Measurements from ENCODE around the gene STARD3NL. TPM values are rescaled to one million over a fixed set of nuclear protein-coding genes. Genes with fewer than 3 reads are reported as not detected.

Gene STARD3NL
- total RNA-seq, 1 experiment from 2014 or later, result 66.4 TPM

GRCh38 chr7:38182450-38182849, 4.4 kb downstream of the STARD3NL start:
- H3K36me3 Mint-ChIP-seq (ENCODE audit: insufficient read depth, unreplicated experiment), result peaks cover 17% of the 10 kb centered on the region
- TF ChIP-seq, protein P1, sequence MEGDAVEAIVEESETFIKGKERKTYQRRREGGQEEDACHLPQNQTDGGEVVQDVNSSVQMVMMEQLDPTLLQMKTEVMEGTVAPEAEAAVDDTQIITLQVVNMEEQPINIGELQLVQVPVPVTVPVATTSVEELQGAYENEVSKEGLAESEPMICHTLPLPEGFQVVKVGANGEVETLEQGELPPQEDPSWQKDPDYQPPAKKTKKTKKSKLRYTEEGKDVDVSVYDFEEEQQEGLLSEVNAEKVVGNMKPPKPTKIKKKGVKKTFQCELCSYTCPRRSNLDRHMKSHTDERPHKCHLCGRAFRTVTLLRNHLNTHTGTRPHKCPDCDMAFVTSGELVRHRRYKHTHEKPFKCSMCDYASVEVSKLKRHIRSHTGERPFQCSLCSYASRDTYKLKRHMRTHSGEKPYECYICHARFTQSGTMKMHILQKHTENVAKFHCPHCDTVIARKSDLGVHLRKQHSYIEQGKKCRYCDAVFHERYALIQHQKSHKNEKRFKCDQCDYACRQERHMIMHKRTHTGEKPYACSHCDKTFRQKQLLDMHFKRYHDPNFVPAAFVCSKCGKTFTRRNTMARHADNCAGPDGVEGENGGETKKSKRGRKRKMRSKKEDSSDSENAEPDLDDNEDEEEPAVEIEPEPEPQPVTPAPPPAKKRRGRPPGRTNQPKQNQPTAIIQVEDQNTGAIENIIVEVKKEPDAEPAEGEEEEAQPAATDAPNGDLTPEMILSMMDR (IDR thresholded peaks at IDR 0.05; ENCODE audit: unreplicated experiment), result no peak
- BruUV-seq (replicated peaks), result no TSS peak
- CTCF ChIA-PET, result no interaction called here
- no peak overlapping the region for H3K27ac Mint-ChIP-seq (ENCODE audit: unreplicated experiment)
- no peak overlapping the region for H3K4me3 Mint-ChIP-seq (ENCODE audit: low read depth, unreplicated experiment)
- H3K4me1 Mint-ChIP-seq (ENCODE audit: low read depth, unreplicated experiment), result peaks cover 28% of the 10 kb centered on the region
- no peaks in the 10 kb centered on the region for H3K9me3 Mint-ChIP-seq (ENCODE audit: low read depth, unreplicated experiment)
- no peak for DNase-seq
- H3K27me3 Mint-ChIP-seq (ENCODE audit: unreplicated experiment), result no peaks in the 10 kb centered on the region
- intact Hi-C loops (cut with micrococcal nuclease; ENCODE audit: unreplicated experiment), result no loop called here

DNA sequence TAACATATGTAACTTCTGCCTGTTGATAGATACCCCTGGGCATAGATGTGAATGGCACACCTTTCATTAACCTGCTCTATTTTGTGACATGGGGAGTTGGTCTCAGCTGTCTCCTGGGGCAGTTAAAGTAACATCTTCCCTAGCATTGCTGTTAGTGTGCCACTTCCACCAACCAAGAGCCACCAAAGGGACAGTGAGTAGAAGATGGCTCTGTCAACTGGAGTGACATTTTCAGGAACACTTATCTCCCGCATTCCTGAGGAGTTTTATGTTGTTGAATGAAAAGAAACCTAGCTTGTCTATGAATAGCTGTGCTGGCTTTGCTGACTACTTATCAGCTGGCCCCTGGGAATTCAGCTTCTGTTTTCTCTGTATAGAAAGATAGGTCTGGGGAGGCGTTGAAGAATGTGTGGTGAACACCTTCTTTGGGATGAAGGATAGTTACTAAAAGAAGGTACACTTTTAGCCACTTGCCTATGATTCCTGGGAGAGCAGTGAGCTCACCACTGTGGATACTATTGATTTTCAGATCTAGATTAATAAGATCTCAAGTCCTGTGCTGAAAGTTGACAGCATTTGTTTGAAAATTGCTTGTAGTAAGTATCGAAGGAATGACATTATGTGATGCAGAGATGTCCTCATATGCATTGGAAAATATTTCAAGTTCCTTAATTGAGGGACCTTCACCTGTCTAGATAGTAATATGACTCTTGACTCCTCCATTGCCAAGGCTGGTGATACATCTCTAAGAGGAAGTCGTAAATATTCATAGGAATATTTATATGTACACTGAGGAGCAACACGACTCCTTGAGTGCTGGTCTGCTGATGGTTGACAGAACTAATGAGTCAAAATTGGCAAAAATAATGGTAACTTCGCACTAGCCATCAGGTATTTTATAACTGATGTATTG, 7.6 kb downstream of the STARD3NL start:
- CTCF ChIA-PET, result no interaction called here
- intact Hi-C loops (cut with micrococcal nuclease; ENCODE audit: unreplicated experiment), result no loop called here
- DNase-seq, result no peak

DNA sequence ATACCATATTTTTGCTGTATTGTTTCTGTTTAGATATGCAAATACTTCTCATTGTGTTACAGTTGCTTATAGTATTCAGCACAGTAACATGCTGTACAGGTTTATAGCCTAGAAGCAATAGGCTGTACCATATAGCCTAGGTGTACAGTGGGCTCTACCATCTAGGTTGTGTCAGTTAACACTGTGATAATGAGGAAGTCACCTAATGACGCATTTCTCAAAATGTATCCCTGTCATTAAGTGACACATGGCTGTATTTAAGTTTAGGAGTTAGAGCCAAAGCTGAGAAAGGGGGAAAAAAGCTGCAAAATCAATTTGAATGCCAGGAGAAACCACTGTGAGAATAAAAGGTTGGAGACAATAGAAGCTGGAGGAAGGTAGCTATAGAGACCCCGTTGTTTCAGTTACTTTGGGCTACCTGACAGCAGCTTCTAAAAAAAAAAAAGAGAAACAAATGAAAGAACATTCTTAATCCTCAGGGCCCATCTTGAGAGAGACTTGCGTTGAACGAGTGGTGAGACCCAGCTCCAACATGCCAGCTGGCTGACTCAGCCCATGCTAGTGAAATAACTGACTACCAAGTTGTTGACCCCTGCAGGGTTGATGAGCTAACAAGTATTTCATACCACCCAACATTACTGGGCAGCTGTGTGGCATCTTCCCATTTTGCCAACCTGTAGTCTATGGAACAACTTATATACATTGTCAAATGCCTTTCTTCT, 8.7 kb downstream of the STARD3NL start:
- CTCF ChIA-PET, result interaction anchor here (1.3 kb wide), 1 partner anchor 10 kb away, joined by 6 read pairs; no protein-coding TSS in a partner anchor
- Mint-ChIP-seq H3K36me3 (ENCODE audit: insufficient read depth, unreplicated experiment) (no peaks in the 10 kb centered on the region), H3K4me3 (ENCODE audit: low read depth, unreplicated experiment) (no peak overlapping the region), H3K9me3 (ENCODE audit: low read depth, unreplicated experiment) (peaks cover 4% of the 10 kb centered on the region), H3K27ac (ENCODE audit: unreplicated experiment) (no peak overlapping the region), H3K27me3 (ENCODE audit: unreplicated experiment) (no peaks in the 10 kb centered on the region), H3K4me1 (ENCODE audit: low read depth, unreplicated experiment) (peaks cover 24% of the 10 kb centered on the region)
- BruUV-seq (replicated peaks), result no TSS peak
- TF ChIP-seq, protein P1 (IDR thresholded peaks at IDR 0.05; ENCODE audit: unreplicated experiment), result no peak
- DNase-seq, result no peak
- intact Hi-C loops (cut with micrococcal nuclease; ENCODE audit: unreplicated experiment), result no loop called here

More for the DNA sequence above, 7.6 kb downstream of the STARD3NL start:
- Mint-ChIP-seq H3K36me3 (ENCODE audit: insufficient read depth, unreplicated experiment) (no peaks in the 10 kb centered on the region), H3K4me3 (ENCODE audit: low read depth, unreplicated experiment) (no peak overlapping the region), H3K4me1 (ENCODE audit: low read depth, unreplicated experiment) (peaks cover 24% of the 10 kb centered on the region), H3K9me3 (ENCODE audit: low read depth, unreplicated experiment) (no peaks in the 10 kb centered on the region), H3K27me3 (ENCODE audit: unreplicated experiment) (no peaks in the 10 kb centered on the region), H3K27ac (ENCODE audit: unreplicated experiment) (no peak overlapping the region)
- TF ChIP-seq, protein P1 (IDR thresholded peaks at IDR 0.05; ENCODE audit: unreplicated experiment), result no peak
- BruUV-seq (replicated peaks), result no TSS peak

DNA sequence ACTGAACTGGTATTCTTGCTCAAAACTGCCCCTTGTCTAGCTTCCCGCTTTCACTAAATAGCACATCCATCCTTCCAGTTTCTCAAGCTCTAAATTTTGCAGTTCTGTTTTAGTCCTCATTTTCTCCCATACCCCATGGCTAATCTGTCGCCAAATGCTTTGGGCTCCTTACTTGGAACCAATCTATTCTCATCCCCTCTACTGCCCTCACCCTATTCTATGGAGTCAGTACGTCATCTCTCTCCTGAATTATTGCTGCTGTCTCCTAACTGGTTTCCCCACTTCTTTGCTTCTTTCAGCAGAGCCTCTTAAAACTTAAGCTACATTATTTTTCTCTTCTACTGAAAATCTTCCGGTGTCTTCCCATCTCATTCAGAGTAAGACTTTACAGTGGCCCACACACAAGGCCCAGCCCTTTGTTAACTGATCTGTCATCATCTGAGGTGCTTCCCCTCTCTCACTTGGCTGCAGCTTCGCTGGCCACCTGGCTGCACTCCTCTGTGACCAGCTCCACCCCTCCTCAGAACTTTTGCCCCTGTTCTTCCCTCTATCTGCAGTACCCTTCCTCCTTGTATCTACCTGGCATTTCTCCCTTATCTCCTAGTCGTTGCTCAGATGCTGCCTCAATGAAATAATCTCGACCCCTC, 9.9 kb downstream of the STARD3NL start:
- DNase-seq, result no peak
- Mint-ChIP-seq H3K27ac (ENCODE audit: unreplicated experiment) (no peak overlapping the region), H3K4me1 (ENCODE audit: low read depth, unreplicated experiment) (peaks cover 24% of the 10 kb centered on the region), H3K27me3 (ENCODE audit: unreplicated experiment) (no peaks in the 10 kb centered on the region), H3K9me3 (ENCODE audit: low read depth, unreplicated experiment) (peaks cover 4% of the 10 kb centered on the region), H3K4me3 (ENCODE audit: low read depth, unreplicated experiment) (no peak overlapping the region), H3K36me3 (ENCODE audit: insufficient read depth, unreplicated experiment) (no peaks in the 10 kb centered on the region)
- intact Hi-C loops (cut with micrococcal nuclease; ENCODE audit: unreplicated experiment), result no loop called here
- BruUV-seq (replicated peaks), result no TSS peak
- TF ChIP-seq, protein P1 (IDR thresholded peaks at IDR 0.05; ENCODE audit: unreplicated experiment), result no peak
- CTCF ChIA-PET, result interaction anchor here (1.3 kb wide), 1 partner anchor 9 kb away, joined by 6 read pairs; no protein-coding TSS in a partner anchor
